IMR-90 (cell line): ENCODE measurements around the gene RAB25. TPM values are rescaled to one million over a fixed set of nuclear protein-coding genes. Genes with fewer than 3 reads are reported as not detected.
A peak's percentile ranks its signal among the peaks of the same experiment; 100 is the strongest.

Experiments used
- ATAC-seq: fragments of 200-7000 bp; cut with Tn5 transposase; 2 replicates; pipeline ENCODE4 v1.9.1; 2020; ENCODE audit warnings: low read depth, mild to moderate bottlenecking, moderate library complexity
- BruUV-seq: library from RNA; stranded (reverse); fragments of 400-500 nt; replicated peaks from 2 replicates; lab custom pipeline; 2021; lab: Mats Ljungman, UMichigan
- CTCF ChIA-PET: fragments of 300-600 bp; formaldehyde crosslinking; extraction: SDS; loops from one replicate; lab custom pipeline; 2021; ENCODE audit warnings: antibody characterized with exemption; lab: Yijun Ruan, JAX
- POLR2A ChIA-PET: fragments of 300-600 bp; sonication (Branson Sonifier 250); formaldehyde crosslinking; loops from one replicate; lab custom pipeline; 2022; ENCODE audit warnings: antibody characterized with exemption; ENCODE audit not compliant: unreplicated experiment; lab: Charles Lee
- DNase-seq: peaks from one replicate; pipeline ENCODE4 v3.0.0; 2013
- H2AFZ ChIP-seq: replicated peaks from 2 replicates; pipeline ENCODE3; 2013; ENCODE audit warnings: low read length, mild to moderate bottlenecking; ENCODE audit not compliant: poor library complexity
- H2AK5ac ChIP-seq: 2 replicates; pipeline ENCODE4 v1.6.1; 2013; ENCODE audit warnings: low read depth, low read length, inconsistent platforms
- H2AK9ac ChIP-seq: replicated peaks from 2 replicates; pipeline ENCODE3; 2013; ENCODE audit warnings: mild to moderate bottlenecking, low read depth, low read length, moderate library complexity; ENCODE audit not compliant: poor library complexity
- H2BK120ac ChIP-seq: 2 replicates; pipeline ENCODE4 v1.6.1; 2013; ENCODE audit warnings: low read depth, low read length, inconsistent platforms
- H2BK15ac ChIP-seq: 3 replicates; pipeline ENCODE4 v1.6.1; 2013; ENCODE audit warnings: low read depth, low read length, inconsistent platforms
- H2BK20ac ChIP-seq: 2 replicates; pipeline ENCODE4 v1.6.1; 2013; ENCODE audit warnings: low read depth, mild to moderate bottlenecking, inconsistent platforms, low read length, moderate library complexity
- H2BK5ac ChIP-seq: 2 replicates; pipeline ENCODE4 v1.6.1; 2013; ENCODE audit warnings: mild to moderate bottlenecking, low read depth, low read length, inconsistent platforms; ENCODE audit not compliant: poor library complexity, severe bottlenecking
- H3K14ac ChIP-seq: replicated peaks from 2 replicates; pipeline ENCODE4 v1.6.1; 2013; ENCODE audit warnings: low read depth, low read length, inconsistent platforms
- H3K18ac ChIP-seq: 2 replicates; pipeline ENCODE4 v1.6.1; 2013; ENCODE audit warnings: low read depth, low read length, control low read depth
- H3K23ac ChIP-seq: 2 replicates; pipeline ENCODE4 v1.6.1; 2013; ENCODE audit warnings: low read depth, low read length, inconsistent platforms
- H3K27ac ChIP-seq: 2 replicates; pipeline ENCODE4 v1.5.1; 2013; ENCODE audit warnings: mild to moderate bottlenecking, control low read depth, low read length; ENCODE audit not compliant: insufficient read depth
- H3K27me3 ChIP-seq: 2 replicates; pipeline ENCODE4 v1.6.1; 2013; ENCODE audit warnings: low read length; ENCODE audit not compliant: control insufficient read depth, insufficient read depth
- H3K36me3 ChIP-seq: 2 replicates; pipeline ENCODE4 v1.6.1; 2013; ENCODE audit warnings: low read length, mixed read lengths; ENCODE audit not compliant: control insufficient read depth, insufficient read depth
- H3K4ac ChIP-seq: 2 replicates; pipeline ENCODE4 v1.6.1; 2013; ENCODE audit warnings: low read depth, low read length, inconsistent platforms
- H3K4me1 ChIP-seq: 2 replicates; pipeline ENCODE4 v1.6.1; 2013; ENCODE audit warnings: low read length, mixed read lengths; ENCODE audit not compliant: control insufficient read depth, insufficient read depth
- H3K4me2 ChIP-seq: 2 replicates; pipeline ENCODE4 v1.6.1; 2013; ENCODE audit warnings: low read depth, mild to moderate bottlenecking, control low read depth, low read length, moderate library complexity
- H3K4me3 ChIP-seq: 2 replicates; pipeline ENCODE4 v1.5.1; 2013; ENCODE audit warnings: low read depth, mild to moderate bottlenecking, control low read depth, low read length, moderate library complexity; ENCODE audit not compliant: insufficient read depth
- H3K56ac ChIP-seq: 2 replicates; pipeline ENCODE4 v1.6.1; 2013; ENCODE audit warnings: low read length, inconsistent platforms; ENCODE audit not compliant: insufficient read depth; ENCODE audit errors: extremely low read depth
- H3K79me1 ChIP-seq, 2 experiments: 2 replicates each; pipeline ENCODE4 v1.6.1; 2013; ENCODE audit warnings: low read length in 2 of 2, inconsistent platforms in 1 of 2, low read depth in 1 of 2
- H3K9ac ChIP-seq: 2 replicates; pipeline ENCODE4 v1.6.1; 2013; ENCODE audit warnings: low read depth, low read length, control low read depth
- H3K9me1 ChIP-seq: 2 replicates; pipeline ENCODE4 v1.6.1; 2013; ENCODE audit warnings: low read length, inconsistent platforms; ENCODE audit not compliant: insufficient read depth
- H3K9me3 ChIP-seq: 2 replicates; pipeline ENCODE4 v1.6.1; 2013; ENCODE audit warnings: low read length; ENCODE audit not compliant: control insufficient read depth, insufficient read depth
- H4K20me1 ChIP-seq: 2 replicates; pipeline ENCODE4 v1.6.1; 2013; ENCODE audit warnings: low read length, inconsistent platforms; ENCODE audit not compliant: insufficient read depth
- H4K5ac ChIP-seq: 2 replicates; pipeline ENCODE4 v1.6.1; 2013; ENCODE audit warnings: mild to moderate bottlenecking, low read depth, low read length, control low read depth
- H4K8ac ChIP-seq, 2 experiments: 2 replicates each; pipeline ENCODE4 v1.6.1; 2013; ENCODE audit warnings: low read depth in 2 of 2, low read length in 2 of 2, control low read depth in 1 of 2, inconsistent platforms in 1 of 2
- H4K91ac ChIP-seq: 2 replicates; pipeline ENCODE4 v1.6.1; 2013; ENCODE audit warnings: low read depth, low read length, inconsistent platforms; ENCODE audit not compliant: insufficient read depth
- BHLHE40 ChIP-seq: fragments of 150-350 bp; IDR thresholded peaks from 2 replicates; pipeline ENCODE4 v1.6.1; 2016; ENCODE audit warnings: mild to moderate bottlenecking, low read depth, low read length
- CEBPB ChIP-seq: IDR thresholded peaks from 2 replicates; pipeline ENCODE4 v1.6.1; 2012; ENCODE audit warnings: low read depth, low read length, improper control_type of control experiment
- WGBS, 2 experiments: methylation state at CpG; one replicate each; pipeline versions ENCODE4 v1.1.5 to v1.1.7; 2013; ENCODE audit warnings: missing lambda C conversion rate in 2 of 2; ENCODE audit not compliant: insufficient read length in 1 of 2; ENCODE audit errors: extremely low coverage in 2 of 2; 5-methylcytosine and 5-hydroxymethylcytosine counted together
- dilution Hi-C: fragments of 300-500 bp; cut with HindIII; formaldehyde crosslinking; loops from one replicate; pipeline ENCODE4 v1.14.3; 2018; ENCODE audit warnings: low sequenced_read_pairs; ENCODE audit not compliant: unreplicated experiment
- in situ Hi-C: fragments of 300-500 bp; cut with MboI; formaldehyde crosslinking; loops from 3 replicates; pipeline ENCODE4 v1.14.3; 2019; ENCODE audit warnings: low sequenced_read_pairs, inconsistent platforms, mixed read lengths
- intact Hi-C: fragments of 100-400 bp; cut with micrococcal nuclease; formaldehyde crosslinking; loops from 2 replicates; pipeline ENCODE4 v1.10.0; 2022
- polyA plus RNA-seq, 3 experiments: library from polyadenylated mRNA; depleted of rRNA; stranded (reverse); fragments of >200 nt; gene quantifications; 2 replicates each; pipeline ENCODE4 v1.2.3, GENCODE V29; 2012; ENCODE audit warnings: low replicate concordance in 1 of 3
- total RNA-seq: library from RNA; depleted of rRNA; stranded (reverse); fragments of >200 nt; gene quantifications from 2 replicates; pipeline ENCODE4 v1.2.3, GENCODE V29; 2012

Gene RAB25
- total and polyA plus RNA-seq, 2 of the 4 experiments (the other 2 are of a cell fraction): not detected

DNA sequence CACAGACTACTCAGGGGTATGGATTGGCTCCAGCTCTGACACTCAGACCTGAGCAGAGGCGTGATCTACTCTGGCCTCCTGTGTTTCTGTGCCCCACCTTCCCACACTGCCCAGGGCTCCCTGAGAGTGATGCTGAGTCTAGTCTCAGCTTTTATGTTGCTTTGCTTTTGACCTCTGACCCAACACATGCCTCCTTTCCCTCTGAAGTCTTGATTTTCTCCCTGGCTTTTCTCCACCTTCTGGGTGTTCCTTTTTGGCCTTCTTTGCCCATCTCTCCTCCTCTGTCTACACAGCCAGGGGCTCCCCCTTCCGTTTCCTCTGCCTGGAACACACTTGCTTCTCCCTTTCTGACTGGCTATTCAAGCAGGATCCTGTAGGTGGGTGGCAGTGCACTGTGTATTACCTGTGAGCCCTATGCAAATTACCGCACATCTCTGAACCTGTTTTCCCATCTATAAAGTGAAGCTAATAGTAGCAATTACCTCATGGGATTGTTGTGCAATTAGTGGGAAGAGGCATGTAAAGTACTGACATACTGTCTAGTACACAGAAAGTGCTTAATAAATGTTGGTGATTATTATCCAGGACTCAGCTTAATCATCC, 35.0 kb downstream of the RAB25 start:
- Histone ChIP-seq H3K4ac (peak overlapping the region; percentile 80), H4K8ac (peak overlapping the region; percentile 39 to 93; a peak in 1 of 4 replicates), H3K36me3 (peaks cover 6% of the 10 kb centered on the region; the same call in 1 of the 2 replicates), H2BK15ac (peak overlapping the region; percentile 24; the same call in 2 of the 3 replicates), H2BK20ac (peak overlapping the region; percentile 76), H3K27me3 (no peaks in the 10 kb centered on the region), H3K9me3 (no peaks in the 10 kb centered on the region), H3K18ac (no peak overlapping the region), H2AFZ (no peak overlapping the region), H3K14ac (no peak overlapping the region; the same call in 1 of the 2 replicates), H3K27ac (no peak overlapping the region), H4K20me1 (0 out of 2 replicates have a peak, but pooled peaks cover 2% of the 10 kb centered on the region), H3K4me1 (peaks cover 9% of the 10 kb centered on the region), H4K91ac (peak overlapping the region; percentile 88; the same call in 1 of the 2 replicates), H3K79me1 (peaks cover 11 to 51% of the 10 kb centered on the region in 2 experiments), H3K56ac (no peak overlapping the region), H2AK5ac (peak overlapping the region; percentile 81), H4K5ac (no peak overlapping the region; the same call in 1 of the 2 replicates), H2AK9ac (peak overlapping the region; percentile 98), H2BK120ac (peak overlapping the region; percentile 79; the same call in 1 of the 2 replicates), H3K4me2 (no peak overlapping the region), H3K23ac (no peak overlapping the region), H2BK5ac (no peak overlapping the region), H3K9ac (no peak overlapping the region), H3K9me1 (peaks cover 10% of the 10 kb centered on the region), H3K4me3 (no peak overlapping the region)
- dilution Hi-C loops: no loop called here
- ChIA-PET POLR2A (no interaction called here), CTCF (interaction anchor here (0.5 to 5.6 kb wide), 10 partner anchors 17 to 145 kb away, joined by 3 to 64 read pairs (median 4); partner anchors contain the start of gene LMNA)
- intact Hi-C loops: loop anchor here (1.0 to 10.0 kb wide), 4 partner anchors 34 to 219 kb away; no protein-coding TSS in a partner anchor
- no peak for TF ChIP-seq BHLHE40
- peak; percentile 91 for TF ChIP-seq CEBPB
- in situ Hi-C loops: loop anchor here (5.0 kb wide), 2 partner anchors 36 to 221 kb away; no protein-coding TSS in a partner anchor
- ATAC-seq: peak; percentile 12
- no TSS peak for BruUV-seq
- DNase-seq: no peak
- WGBS, 2 experiments: no CpG with 5 or more reads among the region's 3 CpGs
